Natural killer cell (primary cell): ENCODE data around the gene OR6T1. TPM values are rescaled to one million over a fixed set of nuclear protein-coding genes. Genes with fewer than 3 reads are reported as not detected.

ENCODE experiments used
- ATAC-seq, 3 donors: fragments of 150-1000 bp in 2 of 3; fragments of 200-7000 bp in 1 of 3; cut with Tn5 transposase; 1 replicate in 1 of 3; 2 replicates in 2 of 3; pipeline ENCODE4 v1.10.0; 2021; ENCODE audit warnings: mild to moderate bottlenecking in 2 of 3, moderate library complexity in 2 of 3
- DNase-seq, 2 donors: peaks; one replicate each; pipeline versions ENCODE4 v3.0.0 to v3.0.0-alpha.2; 2013 to 2021; ENCODE audit warnings: mixed read lengths in 1 of 2
- H3K27ac ChIP-seq: one replicate; pipeline ENCODE4 v1.5.1; 2013; ENCODE audit warnings: mild to moderate bottlenecking, low read length
- H3K27me3 ChIP-seq: one replicate; pipeline ENCODE4 v1.6.1; 2013; ENCODE audit warnings: low read length; ENCODE audit not compliant: control insufficient read depth, insufficient read depth
- H3K36me3 ChIP-seq: one replicate; pipeline ENCODE4 v1.6.1; 2013; ENCODE audit warnings: low read length; ENCODE audit not compliant: control insufficient read depth, insufficient read depth
- H3K4me1 ChIP-seq: one replicate; pipeline ENCODE4 v1.6.1; 2013; ENCODE audit warnings: low read length; ENCODE audit not compliant: control insufficient read depth, insufficient read depth
- H3K4me3 ChIP-seq: one replicate; pipeline ENCODE4 v1.5.1; 2013; ENCODE audit warnings: low read length
- H3K9me3 ChIP-seq: one replicate; pipeline ENCODE4 v1.6.1; 2013; ENCODE audit warnings: low read length; ENCODE audit not compliant: control insufficient read depth, insufficient read depth
- H3K27ac Mint-ChIP-seq, 2 donors: one replicate each; pipeline ENCODE4 v1.8.0; 2022; ENCODE audit warnings: mild to moderate bottlenecking in 2 of 2, mixed read lengths in 2 of 2, moderate library complexity in 1 of 2
- H3K27me3 Mint-ChIP-seq, 2 donors: one replicate each; pipeline ENCODE4 v1.8.0; 2022; ENCODE audit warnings: low read depth in 2 of 2, mixed read lengths in 2 of 2
- H3K36me3 Mint-ChIP-seq: one replicate; pipeline ENCODE4 v1.8.0; 2022; ENCODE audit warnings: mixed read lengths
- H3K4me1 Mint-ChIP-seq, 2 donors: one replicate each; pipeline ENCODE4 v1.8.0; 2022; ENCODE audit warnings: mixed read lengths in 2 of 2
- H3K4me3 Mint-ChIP-seq: one replicate; pipeline ENCODE4 v1.8.0; 2022; ENCODE audit warnings: mild to moderate bottlenecking, moderate library complexity, mixed read lengths
- H3K9me3 Mint-ChIP-seq, 2 donors: one replicate each; pipeline ENCODE4 v1.8.0; 2022; ENCODE audit warnings: mixed read lengths in 2 of 2
- CTCF ChIP-seq: fragments of 200-600 bp; IDR thresholded peaks from one replicate; pipeline ENCODE4 v1.8.0; 2022; ENCODE audit warnings: antibody characterized with exemption
- WGBS: methylation state at CpG from one replicate; pipeline ENCODE4 v1.1.7; 2013; ENCODE audit warnings: missing lambda C conversion rate; ENCODE audit not compliant: insufficient coverage; 5-methylcytosine and 5-hydroxymethylcytosine counted together
- intact Hi-C: fragments of 100-400 bp; cut with micrococcal nuclease; formaldehyde crosslinking; loops from one replicate; pipeline ENCODE4 v1.14.2; 2022
- total RNA-seq, 4 donors: library from RNA; stranded (reverse); fragments of 120-200 nt in 1 of 4; gene quantifications; one replicate each; pipeline versions ENCODE4 v1.2.3 to v1.2.4, GENCODE V29; 2013 to 2022

OR6T1 gene
- total RNA-seq, 3 donors from 2014 or later (not counting 1 experiment from before 2014, with no cell fraction given) = not detected

DNA sequence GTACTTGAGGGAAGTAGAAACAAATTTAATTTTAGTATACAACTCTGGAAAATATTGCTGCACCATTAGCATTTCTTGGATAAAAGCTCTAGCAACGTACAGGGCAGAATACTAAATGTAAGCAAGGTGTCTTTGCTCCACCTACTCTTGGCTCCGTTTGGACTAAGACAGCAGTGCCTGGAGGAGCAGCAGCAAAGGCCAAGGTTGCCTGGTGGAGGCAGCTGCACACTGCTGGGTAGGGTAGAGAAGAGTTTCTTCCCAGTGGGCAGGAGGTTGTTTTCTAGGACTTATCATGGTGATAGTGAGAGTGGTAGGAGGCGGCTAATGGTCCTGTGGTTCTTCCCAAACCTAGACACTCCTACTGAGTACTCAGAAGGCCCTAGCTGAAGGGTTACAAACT lies 43.8 kb downstream of the OR6T1 start:
- H3K9me3 ChIP-seq = no peaks in the 10 kb centered on the region
- no peaks in the 10 kb centered on the region for H3K4me1 ChIP-seq
- no peaks in the 10 kb centered on the region for H3K4me1 Mint-ChIP-seq
- ATAC-seq (no peak), DNase-seq (no peak)
- no peaks in the 10 kb centered on the region for H3K27me3 ChIP-seq
- 82% methylated on average over 2 of the region's 3 CpGs for WGBS
- H3K27me3 Mint-ChIP-seq = peaks cover 0 to 5% of the 10 kb centered on the region in 2 donors
- no peak overlapping the region for H3K4me3 Mint-ChIP-seq
- no peak for TF ChIP-seq CTCF
- no peaks in the 10 kb centered on the region for H3K9me3 Mint-ChIP-seq
- no peak overlapping the region for H3K27ac Mint-ChIP-seq
- no peak overlapping the region for H3K4me3 ChIP-seq
- intact Hi-C loops = no loop called here
- H3K36me3 ChIP-seq = no peaks in the 10 kb centered on the region
- no peak overlapping the region for H3K27ac ChIP-seq
- H3K36me3 Mint-ChIP-seq = no peaks in the 10 kb centered on the region

Other genes with a start within 250 kb of the OR6T1 start
- 10 to 100 TPM in 2 of 3 donors, 1 to 10 TPM in 1; 6.8 to 12.6 (median 10.7) TPM for gene ZNF202, start 202.2 kb downstream of the OR6T1 start, total RNA-seq
- gene OR6X1, start 189.3 kb downstream of the OR6T1 start, total RNA-seq = not detected
- not detected for gene OR6M1, start 137.5 kb downstream of the OR6T1 start, total RNA-seq
- gene TMEM225, start 58.2 kb downstream of the OR6T1 start, total RNA-seq = not detected
- gene OR8D4, start 41.7 kb downstream of the OR6T1 start, total RNA-seq = not detected
- gene OR4D5, start 4.2 kb downstream of the OR6T1 start, total RNA-seq = not detected
- not detected for gene OR10S1, start 33.9 kb upstream of the OR6T1 start, total RNA-seq
- not detected for gene OR10G6, start 51.3 kb upstream of the OR6T1 start, total RNA-seq
- gene OR10G4, start 69.2 kb upstream of the OR6T1 start, total RNA-seq = not detected
- gene OR10G9, start 79.2 kb upstream of the OR6T1 start, total RNA-seq = not detected
- not detected for gene OR10G8, start 83.0 kb upstream of the OR6T1 start, total RNA-seq
- not detected for gene OR10G7, start 97.5 kb upstream of the OR6T1 start, total RNA-seq
- 10 to 100 TPM in 2 of 3 donors, 1 to 10 TPM in 1; 9.2 to 12.9 (median 11.8) TPM for gene VWA5A, start 171.6 kb upstream of the OR6T1 start, total RNA-seq
- gene OR10D3, start 239.5 kb upstream of the OR6T1 start, total RNA-seq = not detected